Type B pancreatic cell (in vitro differentiated cells): ENCODE measurements around the gene WNT7B. TPM values are rescaled to one million over a fixed set of nuclear protein-coding genes. Genes with fewer than 3 reads are reported as not detected.

ENCODE experiments used
- DNase-seq: peaks from one replicate; pipeline ENCODE4 v3.0.0; 2021; ENCODE audit warnings: mixed read lengths; ENCODE audit not compliant: unreplicated experiment; ENCODE audit errors: extremely low spot score
- H3K27ac Mint-ChIP-seq: 2 replicates; pipeline ENCODE4 v1.8.0; 2021; ENCODE audit warnings: mild to moderate bottlenecking, mixed read lengths
- H3K27me3 Mint-ChIP-seq: 2 replicates; pipeline ENCODE4 v1.8.0; 2021; ENCODE audit warnings: mixed read lengths
- H3K36me3 Mint-ChIP-seq: 2 replicates; pipeline ENCODE4 v1.8.0; 2021; ENCODE audit warnings: mixed read lengths
- H3K4me1 Mint-ChIP-seq: one replicate; pipeline ENCODE4 v1.8.0; 2021; ENCODE audit warnings: mixed read lengths; ENCODE audit not compliant: unreplicated experiment
- H3K4me3 Mint-ChIP-seq: 2 replicates; pipeline ENCODE4 v1.8.0; 2021; ENCODE audit warnings: mild to moderate bottlenecking, mixed read lengths
- H3K9me3 Mint-ChIP-seq: 2 replicates; pipeline ENCODE4 v1.8.0; 2021; ENCODE audit warnings: mixed read lengths
- CTCF ChIP-seq: fragments of 200-600 bp; sonication (generic); conservative IDR thresholded peaks from 2 replicates; pipeline ENCODE4 v1.5.0; 2021; ENCODE audit warnings: antibody characterized with exemption, mild to moderate bottlenecking
- total RNA-seq: library from RNA; stranded (reverse); gene quantifications from 2 replicates; pipeline ENCODE4 v1.2.1, GENCODE V29; 2021; ENCODE audit warnings: low replicate concordance

The WNT7B gene
- total RNA-seq, 1 donor from 2014 or later = 16.4 TPM

GRCh38 chr22:45998638-45999378 is 21.8 kb upstream of the WNT7B start:
- peaks cover 7% of the 10 kb centered on the region for H3K4me1 Mint-ChIP-seq
- H3K36me3 Mint-ChIP-seq = no peaks in the 10 kb centered on the region
- H3K27ac Mint-ChIP-seq = no peak overlapping the region
- peaks cover 2% of the 10 kb centered on the region for H3K27me3 Mint-ChIP-seq
- H3K9me3 Mint-ChIP-seq = no peaks in the 10 kb centered on the region
- no peak for TF ChIP-seq CTCF
- no peak overlapping the region for H3K4me3 Mint-ChIP-seq
- DNase-seq = no peak

GRCh38 chr22:45997777-45998637 is 21.0 kb upstream of the WNT7B start:
- Mint-ChIP-seq H3K27ac (no peak overlapping the region), H3K4me3 (no peak overlapping the region), H3K9me3 (no peaks in the 10 kb centered on the region), H3K27me3 (peaks cover 3% of the 10 kb centered on the region), H3K4me1 (peaks cover 7% of the 10 kb centered on the region), H3K36me3 (no peaks in the 10 kb centered on the region)
- DNase-seq = no peak
- TF ChIP-seq CTCF = no peak

- H3K4me3 Mint-ChIP-seq = no peak overlapping the region
Observed at GRCh38 chr22:45997077-45997776, 20.3 kb upstream of the WNT7B start.

GRCh38 chr22:45996241-45997076 is 19.5 kb upstream of the WNT7B start:
- no peak for TF ChIP-seq CTCF
- H3K27ac Mint-ChIP-seq = peak overlapping the region; percentile 48
- peaks cover 7% of the 10 kb centered on the region for H3K27me3 Mint-ChIP-seq
- H3K36me3 Mint-ChIP-seq = no peaks in the 10 kb centered on the region
- no peak for DNase-seq
- H3K4me3 Mint-ChIP-seq = no peak overlapping the region
- peaks cover 7% of the 10 kb centered on the region for H3K4me1 Mint-ChIP-seq
- H3K9me3 Mint-ChIP-seq = no peaks in the 10 kb centered on the region

More at GRCh38 chr22:45997077-45997776, 20.3 kb upstream of the WNT7B start:
- Mint-ChIP-seq H3K36me3 (no peaks in the 10 kb centered on the region), H3K9me3 (no peaks in the 10 kb centered on the region), H3K27ac (no peak overlapping the region), H3K4me1 (peaks cover 7% of the 10 kb centered on the region), H3K27me3 (peaks cover 7% of the 10 kb centered on the region)
- no peak for DNase-seq
- TF ChIP-seq CTCF = no peak
